Stimulated activated CD8-positive, alpha-beta memory T cell treated with anti-CD3 and anti-CD28 coated beads, Interleukin-12 subunit alpha, Interleukin-12 subunit beta, amount 100 ng/mL, for 4 hours (primary cell): ENCODE results near the gene ADGRG7.
"Not testable (repeated sequence)": the region's sequence is repeated elsewhere in the genome, so short reads cannot be mapped to it uniquely, and the experiment has no call there.

Experiments used
- DNase-seq: peaks from one replicate; pipeline ENCODE4 v3.0.0-alpha.2; 2020; ENCODE audit warnings: low read depth

The ADGRG7 gene

DNA sequence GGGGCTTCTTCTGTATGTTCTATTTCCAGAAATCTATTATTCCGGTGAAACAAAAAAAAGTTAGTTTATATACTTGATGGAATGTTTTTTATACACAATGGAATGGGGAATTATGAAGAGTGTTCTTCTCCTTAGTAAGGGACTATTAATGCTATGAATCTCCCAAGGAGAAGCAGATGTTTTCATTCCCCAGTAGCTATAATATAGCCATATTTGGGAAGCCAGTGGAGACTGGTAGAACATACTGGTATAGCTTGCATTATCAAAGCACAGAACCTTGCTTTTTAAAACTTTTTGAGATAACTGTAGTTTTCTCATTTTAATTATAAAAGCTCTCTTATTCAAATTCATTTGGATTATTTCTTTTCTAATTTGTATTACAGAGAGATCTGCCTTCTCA is 38.3 kb downstream of the ADGRG7 start:
- no peak for DNase-seq

DNA sequence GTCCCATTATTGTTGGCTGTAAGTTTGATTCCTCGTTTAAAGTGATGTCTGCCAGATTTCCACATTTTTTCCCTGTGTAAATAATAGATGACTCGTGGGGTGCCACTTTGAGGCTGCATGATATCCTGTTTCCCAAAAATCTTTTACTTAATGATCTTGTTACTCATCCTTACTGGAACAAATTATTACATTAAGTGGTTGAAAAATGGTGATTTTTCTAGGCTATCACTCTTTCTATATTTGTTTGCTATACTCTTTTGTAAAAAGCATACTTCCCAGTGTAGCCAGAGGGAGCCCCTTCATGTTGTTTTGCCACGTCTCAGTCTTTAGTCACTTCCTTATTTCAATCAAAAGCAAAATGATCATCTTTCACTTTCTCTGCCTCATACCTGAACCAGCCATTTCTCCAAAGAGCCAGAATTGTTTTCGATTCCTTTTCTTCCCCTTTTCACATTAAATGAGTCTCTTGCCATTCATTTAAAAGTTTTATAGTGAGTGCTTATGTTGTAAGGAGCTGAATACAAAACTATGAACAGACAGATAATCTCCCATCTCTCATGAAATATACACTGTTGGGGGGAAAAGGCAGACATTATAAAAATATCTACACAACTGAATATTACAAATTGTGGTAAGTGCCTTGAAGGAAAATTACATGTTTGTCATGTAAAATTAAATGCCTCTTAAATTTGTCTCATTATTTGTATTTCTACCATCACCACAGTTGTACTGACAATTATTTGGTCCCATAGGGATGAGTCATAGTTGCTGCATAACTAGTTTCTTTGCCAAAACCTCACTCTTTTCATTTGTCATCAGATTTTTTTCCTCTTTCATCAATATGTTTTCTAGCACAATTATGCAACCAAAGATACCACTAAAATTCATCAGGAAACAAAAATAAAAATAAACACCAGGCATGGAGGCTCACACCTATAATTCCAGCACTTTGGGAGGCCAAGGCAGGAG is 41.5 kb downstream of the ADGRG7 start:
- no peak for DNase-seq

DNA sequence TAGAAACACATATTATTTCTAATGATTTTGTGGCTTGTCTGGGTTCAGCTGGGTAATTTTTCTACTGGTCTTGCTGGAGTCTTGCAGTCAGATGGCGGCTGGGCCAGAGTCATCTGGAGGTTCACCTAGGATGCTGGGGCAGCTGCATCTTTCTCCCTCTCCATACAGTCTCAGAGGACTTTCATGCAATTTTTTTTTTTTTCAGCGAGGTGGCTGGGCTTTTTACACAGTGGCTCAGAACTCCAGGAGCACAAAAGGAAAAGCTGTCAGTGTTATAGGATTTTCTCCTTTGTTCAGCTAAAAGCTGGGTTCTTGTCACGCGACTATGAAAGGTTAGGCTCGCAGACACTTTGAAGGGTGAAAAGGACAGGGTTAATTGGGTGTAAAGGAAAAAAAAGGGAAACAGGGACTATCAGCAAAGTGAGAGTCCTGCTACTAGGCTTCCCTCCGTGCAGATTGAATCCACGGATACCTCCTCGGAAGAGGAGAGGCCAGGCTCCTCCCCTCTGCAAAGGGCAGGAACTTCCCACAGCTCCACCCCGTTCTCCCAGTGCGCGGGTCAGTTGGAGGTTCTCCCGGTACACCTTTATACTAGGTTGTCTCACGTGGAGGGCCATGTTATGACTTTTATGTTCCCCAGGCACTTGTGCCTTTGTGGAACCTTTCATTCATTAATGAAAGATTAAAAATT is 44.3 kb downstream of the ADGRG7 start:
- no peak for DNase-seq

- DNase-seq, result no peak
Measured at GRCh38 chr3:100656945-100657344, 47.5 kb downstream of the ADGRG7 start.

DNA sequence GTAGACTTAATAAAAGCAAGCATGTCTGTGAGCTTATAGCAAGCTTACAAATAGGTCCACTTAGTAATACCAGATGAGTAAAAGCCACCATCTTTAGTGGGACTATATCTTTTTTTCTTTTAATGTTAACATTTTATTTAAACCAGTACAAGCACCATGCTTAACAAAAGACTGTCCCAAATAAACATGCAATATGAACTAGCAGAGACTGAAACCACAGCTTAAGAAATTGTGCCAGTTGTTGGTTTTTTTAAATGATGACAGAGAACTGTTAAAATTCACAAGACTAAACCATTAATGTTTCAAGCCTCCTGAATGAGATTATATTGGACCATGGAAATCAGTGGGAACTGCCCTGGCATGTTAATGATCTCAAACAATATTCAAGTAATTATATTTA is 51.9 kb downstream of the ADGRG7 start:
- not testable (repeated sequence) for DNase-seq

DNA sequence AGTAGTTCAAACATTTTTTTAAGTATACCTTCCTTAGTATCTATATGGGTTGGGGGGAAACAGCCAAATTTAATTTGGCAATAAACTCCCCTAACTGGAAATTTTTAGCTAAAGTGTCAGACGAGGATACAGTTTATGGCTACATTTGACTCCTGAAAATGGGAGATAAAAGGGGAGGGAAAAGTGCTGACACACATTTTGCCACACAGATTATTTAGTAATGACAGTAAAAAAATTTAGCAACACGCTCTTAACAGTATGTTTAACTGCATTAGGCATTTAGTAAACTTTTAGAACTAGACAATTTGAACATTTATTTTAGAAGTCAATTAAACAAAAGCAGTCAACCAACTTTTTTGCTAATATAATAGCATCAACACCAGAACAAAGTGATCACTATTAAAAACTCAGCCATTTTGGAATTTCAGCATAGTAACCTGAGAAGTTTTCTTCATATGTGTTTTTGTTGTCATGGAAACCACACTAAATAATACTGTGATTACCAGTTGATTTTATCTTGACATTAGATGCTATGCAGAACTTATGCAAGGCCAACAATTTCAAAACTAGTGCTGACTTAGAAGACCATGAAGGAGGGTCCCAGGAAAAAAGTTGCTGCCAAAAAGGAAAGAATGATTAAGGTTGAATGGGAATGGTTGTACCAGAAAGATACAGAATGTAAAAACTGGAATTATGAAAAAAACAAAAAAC is 52.9 kb downstream of the ADGRG7 start:
- no peak for DNase-seq

- no peak for DNase-seq
Measured at GRCh38 chr3:100665230-100665629, 55.8 kb downstream of the ADGRG7 start.

- not testable (repeated sequence) for DNase-seq
Measured at GRCh38 chr3:100666699-100667098, 57.3 kb downstream of the ADGRG7 start.

- DNase-seq, result not testable (repeated sequence)
Measured at GRCh38 chr3:100667316-100667715, 57.9 kb downstream of the ADGRG7 start.

- not testable (repeated sequence) for DNase-seq
Measured at GRCh38 chr3:100670995-100671394, 61.6 kb downstream of the ADGRG7 start.

DNA sequence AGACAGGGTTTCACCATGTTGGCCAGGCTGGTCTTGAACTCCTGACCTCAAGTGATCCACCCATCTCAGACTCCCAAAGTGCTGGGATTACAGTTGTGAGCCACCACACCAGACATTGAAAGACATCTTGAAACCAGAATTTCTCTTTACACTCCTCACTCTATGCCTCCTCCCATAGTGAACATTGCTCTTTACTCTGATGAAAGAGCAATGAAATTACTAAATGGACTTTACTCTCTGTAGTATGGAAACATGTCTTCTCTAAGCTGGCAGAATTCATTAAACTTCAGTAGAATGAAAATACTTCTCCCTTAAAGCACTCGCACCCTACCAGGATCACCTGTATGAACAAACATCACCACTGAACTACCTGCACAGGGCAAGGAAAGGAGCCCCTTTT is 72.1 kb downstream of the ADGRG7 start:
- DNase-seq, result no peak

DNA sequence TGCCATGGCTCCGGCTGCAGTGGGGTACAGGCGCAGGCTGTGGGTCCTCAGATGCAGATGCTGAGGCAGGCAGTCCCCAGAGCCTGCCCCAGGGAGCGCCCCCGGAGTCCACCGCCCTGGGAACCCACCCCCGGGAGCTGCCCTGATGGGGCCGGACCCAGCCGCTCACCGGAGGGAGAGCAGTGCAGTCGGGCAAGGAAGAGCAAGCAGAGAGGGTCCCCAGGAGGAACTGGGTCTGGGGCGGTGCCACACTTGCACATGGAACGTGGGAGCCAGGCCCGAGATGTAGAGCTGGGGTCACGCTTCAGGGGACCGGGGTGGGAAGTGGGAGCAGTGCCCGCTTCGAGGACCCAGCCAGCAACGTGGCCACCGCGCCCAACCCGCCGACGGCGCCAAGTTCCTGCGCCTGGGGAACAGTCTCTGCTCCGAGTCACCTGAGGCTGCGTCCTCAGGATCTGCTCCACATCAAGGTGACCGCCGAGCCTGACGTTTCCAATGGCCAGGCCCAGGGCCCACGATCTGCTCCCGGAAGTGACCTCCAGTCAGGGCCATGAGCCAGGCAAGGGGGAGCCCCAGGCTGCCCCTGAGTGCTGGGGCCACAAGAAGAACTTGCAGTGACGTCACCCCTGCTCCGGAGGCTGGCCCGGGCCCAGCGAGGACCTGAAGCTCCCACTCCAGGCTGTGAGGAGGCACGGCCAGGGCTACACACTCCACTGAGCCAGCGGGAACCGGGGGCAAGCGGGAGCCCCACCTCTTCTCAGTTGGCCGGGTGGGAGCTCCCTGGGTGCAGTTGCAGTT is 72.9 kb downstream of the ADGRG7 start:
- no peak for DNase-seq

DNA sequence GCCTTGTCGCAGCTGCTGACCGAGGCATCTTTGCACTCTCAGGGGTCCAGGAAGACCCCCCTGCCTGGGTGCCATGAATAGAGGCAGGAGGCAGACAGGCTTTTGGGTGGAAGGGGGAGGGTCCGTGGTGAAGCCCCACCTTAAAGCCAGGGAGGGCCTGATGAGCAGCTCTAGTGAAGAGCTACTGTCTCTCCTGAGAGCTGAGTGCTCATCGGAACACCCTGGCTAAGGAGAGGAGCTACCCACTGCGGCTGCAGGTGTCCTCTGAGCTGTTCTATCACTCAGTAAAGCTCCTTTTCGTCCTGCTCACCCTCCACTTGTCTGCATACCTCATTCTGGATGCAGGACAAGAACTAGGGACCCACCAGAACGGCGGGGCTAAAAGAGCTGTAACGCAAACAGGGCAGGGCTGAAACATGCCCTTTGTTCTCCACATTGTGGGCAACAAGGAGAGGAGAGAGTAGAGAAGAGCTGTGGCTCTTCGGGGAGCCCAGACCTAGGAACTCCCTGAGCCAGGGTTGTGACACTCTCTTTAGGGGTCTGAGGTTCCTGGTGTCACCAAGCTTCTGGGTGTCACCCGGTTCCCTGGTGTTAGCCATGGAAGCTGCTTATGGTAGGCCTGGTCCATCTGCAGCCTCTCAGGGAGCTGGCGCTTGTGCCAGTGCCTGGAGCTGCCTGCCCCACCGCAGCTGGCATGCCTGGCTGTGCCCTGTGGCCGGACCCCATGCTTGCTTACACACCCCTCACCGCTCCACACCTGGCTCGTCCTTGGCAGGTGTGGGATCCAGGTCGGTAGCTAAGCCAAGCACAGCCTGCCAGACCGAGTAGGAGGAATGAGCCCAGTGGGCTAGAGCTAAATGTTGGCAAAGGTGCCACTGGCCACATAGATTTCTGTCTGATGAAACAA is 73.7 kb downstream of the ADGRG7 start:
- DNase-seq, result no peak

DNA sequence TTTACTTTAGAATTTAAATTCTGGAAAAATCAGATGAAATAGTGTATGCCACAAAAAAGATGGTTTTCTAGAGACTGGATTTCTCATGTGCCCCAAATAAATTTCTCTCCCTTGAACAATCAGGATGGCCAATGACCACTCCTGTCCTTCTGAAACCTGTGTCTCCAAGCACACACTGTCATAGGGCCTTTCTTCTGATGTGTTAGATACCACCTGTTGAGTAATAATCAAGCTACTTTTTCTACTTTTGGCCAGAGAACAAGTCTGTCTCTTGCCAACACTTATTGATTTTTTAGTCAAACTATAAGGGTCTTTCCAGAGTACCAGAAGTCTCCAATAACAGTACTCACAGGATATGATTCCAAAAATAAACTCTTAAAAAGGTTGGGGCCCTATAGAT is 83.8 kb downstream of the ADGRG7 start:
- DNase-seq, result no peak

- DNase-seq, result no peak
Measured at GRCh38 chr3:100695696-100696095, 86.3 kb downstream of the ADGRG7 start.

DNA sequence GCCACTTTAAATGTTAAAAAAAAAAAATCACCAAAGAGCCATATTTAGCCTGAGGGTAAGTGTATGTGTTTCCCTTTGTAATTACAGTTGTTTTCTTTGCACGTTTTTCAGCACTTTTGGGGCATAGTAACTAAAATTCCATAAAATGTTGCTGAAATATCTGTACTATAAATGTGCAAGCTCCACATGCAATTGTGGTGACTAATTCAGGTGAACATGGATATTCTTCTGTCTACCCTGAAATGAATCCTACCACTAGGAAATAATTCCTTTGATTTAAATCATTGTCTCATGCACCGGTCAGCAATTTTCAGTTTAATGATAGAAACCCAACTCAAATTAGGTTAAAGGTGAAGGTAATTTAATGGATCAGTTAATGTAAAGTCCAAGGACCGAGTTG is 86.8 kb downstream of the ADGRG7 start:
- DNase-seq, result no peak

DNA sequence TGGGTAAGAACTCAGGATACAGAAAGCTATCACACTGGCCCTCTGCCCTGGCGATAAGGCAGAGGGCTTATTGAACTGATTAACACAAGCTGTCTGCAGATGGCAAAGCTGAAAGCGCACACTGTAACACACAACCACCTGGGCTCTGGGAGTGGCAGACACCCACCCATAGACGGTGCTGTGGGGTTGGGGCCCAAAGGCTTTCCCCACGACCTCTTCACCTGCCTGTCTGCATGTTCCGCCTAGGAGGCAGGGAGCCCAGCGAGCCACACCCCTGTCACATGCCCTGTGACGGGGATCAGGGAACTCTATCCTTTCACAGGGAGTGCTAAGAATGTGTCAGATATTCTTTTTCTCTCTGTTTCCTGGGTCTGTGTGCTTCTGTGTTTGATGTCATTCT is 87.8 kb downstream of the ADGRG7 start:
- no peak for DNase-seq

GRCh38 chr3:100697723-100698285 is 88.4 kb downstream of the ADGRG7 start:
- no peak for DNase-seq

DNA sequence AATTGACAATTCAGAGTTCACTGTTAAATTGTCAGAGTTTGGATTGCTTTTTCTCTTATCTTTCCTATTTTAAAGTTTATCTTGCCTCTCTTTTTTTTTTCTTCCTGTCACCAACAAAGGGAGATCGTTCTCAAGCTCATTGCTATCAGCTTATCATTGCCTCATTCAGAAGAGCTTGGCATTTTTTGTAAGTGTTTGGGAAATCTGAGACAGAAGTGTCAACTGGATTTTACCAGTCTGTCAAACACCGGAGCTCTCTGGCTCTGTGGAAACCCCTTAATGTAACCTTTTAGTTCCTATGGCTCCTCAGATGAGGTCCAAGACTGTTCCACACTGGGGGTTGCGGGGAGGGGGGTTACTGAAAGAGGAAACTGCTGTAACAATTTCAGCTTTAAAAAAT is 89.3 kb downstream of the ADGRG7 start:
- DNase-seq, result no peak

- no peak for DNase-seq
Measured at GRCh38 chr3:100700708-100701107, 91.3 kb downstream of the ADGRG7 start.
